RPMI7951 (cell line): ENCODE data around the gene RACK1. TPM values are rescaled to one million over a fixed set of nuclear protein-coding genes. Genes with fewer than 3 reads are reported as not detected.
"Not testable (repeated sequence)": the region's sequence is repeated elsewhere in the genome, so short reads cannot be mapped to it uniquely, and the experiment has no call there.

Source experiments
- DNase-seq: peaks from one replicate; pipeline ENCODE4 v3.0.0-alpha.2; 2012; ENCODE audit warnings: low read depth
- total RNA-seq: library from RNA; depleted of rRNA; stranded (reverse); fragments of >200 nt; shearing (Covaris generic); gene quantifications from 2 replicates; pipeline ENCODE4 v1.2.3, GENCODE V29; 2014

RACK1 gene
- total RNA-seq, 1 experiment from 2014 or later, result 1,915 TPM

DNA sequence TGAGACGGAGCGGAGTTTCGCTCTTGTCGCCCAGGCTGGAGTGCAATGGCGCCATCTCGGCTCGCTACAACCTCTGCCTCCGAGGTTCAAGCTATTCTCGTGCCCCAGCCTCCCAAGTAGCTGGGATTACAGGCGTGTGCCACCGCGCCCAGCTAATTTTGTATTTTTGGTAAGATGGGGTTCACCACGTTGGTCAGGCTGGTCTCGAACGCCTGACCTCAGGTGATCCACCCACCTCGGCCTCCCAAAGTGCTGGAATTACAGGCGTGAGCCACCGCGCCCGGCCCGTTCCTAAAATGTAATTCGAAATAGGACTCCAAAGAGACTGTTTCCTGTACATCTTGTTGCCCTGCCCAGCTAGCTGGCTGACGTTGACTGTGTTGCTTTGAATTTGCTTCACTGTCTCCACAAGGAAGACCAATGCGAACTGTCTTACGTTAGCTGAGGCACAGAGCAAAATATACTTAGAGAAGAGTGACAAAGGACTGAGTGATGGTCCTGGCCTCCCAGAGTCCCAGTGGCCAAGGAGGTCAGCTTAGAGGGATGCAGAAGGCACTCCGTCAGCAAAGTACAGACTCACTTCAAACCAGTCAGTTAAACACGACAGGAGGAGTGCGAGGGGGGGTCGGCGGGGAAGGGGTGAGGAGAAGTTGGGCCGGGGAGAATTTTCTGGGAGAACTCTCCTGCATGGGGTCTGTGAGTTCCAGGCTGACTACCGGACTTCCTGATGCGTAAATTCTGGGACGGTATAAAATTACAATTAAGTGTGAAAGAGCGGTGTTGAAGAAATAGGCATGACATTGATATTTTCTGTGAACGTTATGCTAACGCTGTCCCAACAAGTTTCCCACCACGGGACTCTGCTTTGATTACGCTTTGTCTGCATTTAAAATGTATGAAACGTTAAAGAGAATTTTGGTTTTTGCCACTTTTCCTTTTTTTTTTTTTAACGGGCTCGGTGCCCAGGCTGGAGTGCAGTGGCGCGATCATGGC lies 27.4 kb downstream of the RACK1 start:
- DNase-seq, result peak; percentile 76

DNA sequence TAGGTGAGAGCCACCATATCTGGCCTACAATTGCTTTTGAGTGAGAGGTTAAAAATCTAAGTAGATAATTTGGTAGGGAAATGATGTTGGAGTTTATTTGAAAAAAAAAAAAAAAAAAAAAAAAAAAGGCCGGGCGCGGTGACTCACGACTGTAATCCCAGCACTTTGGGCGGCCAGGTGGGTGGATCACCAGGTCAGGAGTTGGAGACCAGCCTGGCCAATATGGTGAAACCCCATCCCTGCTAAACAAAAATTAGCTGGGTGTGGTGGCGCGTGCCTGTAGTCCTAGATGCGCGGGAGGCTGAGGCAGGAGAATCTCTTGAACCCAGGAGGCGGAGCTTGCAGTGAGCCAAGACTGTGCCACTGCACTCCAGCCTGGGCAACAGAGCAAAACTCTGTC lies 29.5 kb downstream of the RACK1 start:
- DNase-seq, result not testable (repeated sequence)

DNA sequence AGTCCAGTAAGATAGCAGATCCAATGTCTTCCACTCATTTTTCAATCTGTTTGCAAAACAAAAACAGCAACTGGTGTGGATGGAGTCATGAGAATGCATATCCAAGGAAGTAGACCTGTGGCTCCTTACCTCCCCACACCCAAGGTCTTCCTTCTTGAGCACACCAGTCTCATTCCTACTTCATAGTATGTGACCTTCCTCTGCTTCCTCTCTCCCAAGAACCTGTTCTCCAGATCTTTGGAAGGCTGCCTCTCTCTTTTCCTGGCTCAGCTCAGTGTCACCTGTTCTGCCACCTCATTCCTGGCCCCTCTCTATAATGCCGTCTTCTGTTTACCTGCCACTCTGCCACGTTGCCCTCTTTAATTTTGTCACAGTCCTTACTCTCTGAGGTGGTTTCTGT lies 30.8 kb downstream of the RACK1 start:
- no peak for DNase-seq

DNA sequence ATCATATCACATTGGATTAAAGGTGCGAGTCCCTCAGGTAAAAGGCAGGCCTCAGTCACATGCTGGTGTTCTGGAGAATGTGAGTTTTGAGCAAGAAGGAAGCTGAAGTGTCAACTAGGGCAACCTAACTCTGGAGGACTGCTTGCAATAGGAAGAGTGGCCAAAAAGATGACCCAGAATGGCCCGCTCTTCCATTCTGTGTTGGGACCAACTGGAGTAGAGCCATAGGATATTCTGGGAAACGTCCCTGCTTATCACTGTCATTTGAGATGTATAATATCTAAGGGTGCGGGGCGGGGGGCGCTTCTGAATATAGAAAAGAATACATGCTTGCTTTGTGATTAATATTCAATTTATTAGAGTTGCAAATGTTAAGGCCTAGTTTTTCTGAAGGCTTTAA lies 31.6 kb downstream of the RACK1 start:
- no peak for DNase-seq

DNA sequence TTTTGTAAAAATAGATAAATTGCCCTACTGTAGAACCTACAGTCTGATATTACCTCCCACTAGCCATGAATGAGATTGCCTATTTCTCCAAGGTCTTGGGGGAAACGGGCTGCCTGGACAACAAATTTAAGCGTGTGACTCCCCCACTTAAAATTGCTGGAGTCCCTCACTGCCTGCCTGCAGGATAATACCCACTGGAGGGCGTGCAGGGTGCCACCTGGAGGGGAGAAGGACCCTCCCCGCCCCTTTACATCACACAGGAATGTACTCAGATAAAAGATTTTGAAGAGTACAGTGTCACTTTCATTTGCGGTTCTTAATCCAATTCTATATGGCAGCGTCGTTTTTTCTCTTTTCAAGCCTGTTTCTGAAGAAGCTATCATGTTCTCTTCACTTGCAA lies 32.5 kb downstream of the RACK1 start:
- no peak for DNase-seq

DNA sequence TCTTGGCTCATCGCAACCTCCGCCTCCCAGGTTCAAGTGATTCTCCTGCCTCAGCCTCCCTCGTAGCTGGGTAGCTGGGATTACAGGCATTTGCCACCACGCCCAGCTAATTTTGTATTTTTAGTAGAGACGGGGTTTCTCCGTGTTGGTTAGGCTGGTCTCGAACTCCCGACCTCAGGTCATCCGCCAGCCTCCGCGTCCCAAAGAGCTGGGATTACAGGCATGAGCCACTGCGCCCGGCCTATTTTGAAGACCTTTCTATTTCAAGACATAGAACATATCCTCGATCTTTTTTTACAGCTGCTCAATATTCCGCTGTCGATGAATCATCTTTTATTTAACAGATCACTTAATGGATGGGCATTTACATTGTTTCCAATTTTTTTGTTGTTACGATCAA lies 33.0 kb downstream of the RACK1 start:
- DNase-seq, result not testable (repeated sequence)

DNA sequence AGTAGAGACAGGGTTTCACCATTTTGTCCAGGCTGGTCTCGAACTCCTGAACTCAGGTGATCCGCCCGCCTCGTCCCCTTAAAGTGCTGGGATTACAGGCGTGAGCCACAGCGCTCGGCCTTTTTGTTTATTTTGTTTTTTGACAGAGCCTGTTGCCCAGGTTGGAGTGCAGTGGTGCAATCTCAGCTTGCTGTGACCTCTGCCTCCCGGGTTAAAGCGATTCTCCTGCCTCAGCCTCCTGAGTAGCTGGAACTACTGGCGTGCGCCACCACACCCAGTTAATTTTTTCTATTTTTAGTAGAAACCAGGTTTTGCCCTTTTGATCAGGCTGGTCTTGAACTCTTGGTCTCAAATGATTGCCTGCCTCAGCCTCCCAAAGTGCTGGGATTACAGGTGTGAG lies 33.6 kb downstream of the RACK1 start:
- not testable (repeated sequence) for DNase-seq

DNA sequence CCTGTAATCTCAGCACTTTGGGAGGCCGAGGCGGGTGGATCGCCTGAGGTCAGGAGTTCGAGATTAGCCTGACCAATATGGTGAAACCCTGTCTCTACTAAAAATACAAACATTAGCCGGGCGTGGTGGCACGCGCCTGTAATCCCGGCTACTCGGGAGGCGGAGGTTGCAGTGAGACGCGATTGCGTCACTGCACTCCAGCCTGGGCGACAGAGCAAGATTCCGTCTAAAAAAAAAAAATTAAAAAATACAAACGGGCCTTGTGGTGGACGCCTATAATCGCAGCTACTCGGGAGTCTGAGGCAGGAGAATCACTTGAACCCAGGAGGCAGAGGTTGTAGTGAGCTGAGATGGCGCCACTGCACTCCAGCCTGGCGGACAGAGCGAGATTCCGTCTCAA lies 34.7 kb downstream of the RACK1 start:
- not testable (repeated sequence) for DNase-seq

DNA sequence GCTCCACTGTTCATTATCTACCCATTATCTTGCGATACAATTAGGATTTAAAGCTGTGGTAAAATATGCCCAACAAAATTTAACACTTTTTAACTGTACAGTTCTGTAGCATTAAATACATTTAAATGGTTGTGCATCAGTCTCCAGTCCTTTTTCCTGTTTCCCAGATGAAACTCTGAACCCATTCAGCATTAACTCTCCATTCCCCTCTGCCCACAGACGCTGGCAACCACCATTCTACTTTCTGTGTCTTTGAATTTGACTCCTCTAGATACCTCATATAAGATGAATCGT lies 35.8 kb downstream of the RACK1 start:
- no peak for DNase-seq

DNA sequence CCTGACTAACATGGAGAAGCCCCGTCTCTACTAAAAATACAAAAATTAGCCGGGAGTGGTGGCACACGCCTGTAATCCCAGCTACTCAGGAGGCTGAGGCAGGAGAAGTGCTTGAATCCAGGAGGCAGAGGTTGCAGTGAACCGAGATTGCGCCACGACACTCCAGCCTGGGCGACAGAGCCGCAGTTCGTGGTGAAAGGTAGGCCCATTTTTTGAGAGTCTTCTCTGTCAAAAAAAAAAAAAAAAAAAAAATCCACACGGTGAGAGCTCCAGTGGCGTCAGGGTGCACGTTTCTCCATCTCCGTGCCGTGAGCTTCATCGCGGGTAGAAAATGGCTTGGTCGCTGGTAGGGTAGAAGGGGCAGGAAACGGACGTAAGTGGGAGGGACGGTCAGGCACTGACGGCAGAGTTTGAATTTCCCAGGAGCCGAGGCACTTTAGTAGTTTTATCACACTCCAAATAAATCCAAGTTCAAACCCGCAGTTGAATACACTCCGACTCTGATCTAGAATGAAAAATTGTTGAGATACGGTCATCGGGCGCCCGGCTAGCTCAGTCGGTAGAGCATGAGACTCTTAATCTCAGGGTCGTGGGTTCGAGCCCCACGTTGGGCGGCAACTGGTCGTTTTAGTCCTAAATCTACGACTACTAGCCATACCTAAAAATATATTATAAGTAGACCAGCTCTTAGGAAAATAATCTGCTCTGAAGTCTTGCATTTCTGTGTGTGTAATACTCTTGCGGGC lies 36.3 kb downstream of the RACK1 start:
- peak; percentile 88 for DNase-seq

DNA sequence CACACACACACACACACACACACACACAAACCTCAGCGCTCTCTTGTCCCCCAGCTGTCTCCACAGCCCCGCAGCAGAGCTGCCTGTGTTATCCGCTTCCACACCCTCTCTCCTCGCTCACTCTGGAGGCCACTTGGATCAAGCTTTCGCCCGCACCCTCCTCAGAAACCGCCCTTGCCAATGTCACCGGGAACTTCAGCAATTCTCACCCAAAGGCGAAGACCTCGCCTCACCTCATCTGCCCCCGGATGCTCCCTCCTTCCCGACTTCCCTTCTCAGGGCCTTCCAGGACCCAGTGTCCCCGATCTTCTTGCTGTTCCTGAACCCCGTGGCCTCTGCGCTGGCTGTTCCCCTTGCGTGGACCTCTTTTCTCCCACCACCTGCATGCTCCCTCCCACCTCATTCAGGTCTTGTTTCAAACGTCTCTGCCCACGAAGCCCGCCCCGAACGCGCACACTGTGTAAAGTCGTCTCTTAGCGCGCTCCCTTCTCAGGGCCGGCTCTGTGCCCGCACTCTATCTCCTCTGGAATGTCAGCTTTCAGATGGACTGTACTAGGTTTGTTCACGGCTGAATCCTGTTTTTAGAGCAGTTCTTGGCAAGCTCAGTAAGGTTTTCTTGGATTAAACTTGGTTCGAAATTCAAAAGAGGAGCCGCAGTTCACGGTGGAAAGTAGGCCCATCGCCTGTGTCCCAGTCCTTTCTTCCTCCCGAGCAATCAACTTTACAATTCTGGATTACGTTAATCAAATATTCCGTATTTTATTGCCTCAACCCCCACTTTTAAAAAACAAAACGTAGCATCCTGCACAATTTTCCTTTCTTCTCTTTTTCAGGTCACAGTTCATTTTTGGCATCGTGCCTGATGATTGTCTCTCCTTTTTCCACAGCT lies 37.7 kb downstream of the RACK1 start:
- no peak for DNase-seq

DNA sequence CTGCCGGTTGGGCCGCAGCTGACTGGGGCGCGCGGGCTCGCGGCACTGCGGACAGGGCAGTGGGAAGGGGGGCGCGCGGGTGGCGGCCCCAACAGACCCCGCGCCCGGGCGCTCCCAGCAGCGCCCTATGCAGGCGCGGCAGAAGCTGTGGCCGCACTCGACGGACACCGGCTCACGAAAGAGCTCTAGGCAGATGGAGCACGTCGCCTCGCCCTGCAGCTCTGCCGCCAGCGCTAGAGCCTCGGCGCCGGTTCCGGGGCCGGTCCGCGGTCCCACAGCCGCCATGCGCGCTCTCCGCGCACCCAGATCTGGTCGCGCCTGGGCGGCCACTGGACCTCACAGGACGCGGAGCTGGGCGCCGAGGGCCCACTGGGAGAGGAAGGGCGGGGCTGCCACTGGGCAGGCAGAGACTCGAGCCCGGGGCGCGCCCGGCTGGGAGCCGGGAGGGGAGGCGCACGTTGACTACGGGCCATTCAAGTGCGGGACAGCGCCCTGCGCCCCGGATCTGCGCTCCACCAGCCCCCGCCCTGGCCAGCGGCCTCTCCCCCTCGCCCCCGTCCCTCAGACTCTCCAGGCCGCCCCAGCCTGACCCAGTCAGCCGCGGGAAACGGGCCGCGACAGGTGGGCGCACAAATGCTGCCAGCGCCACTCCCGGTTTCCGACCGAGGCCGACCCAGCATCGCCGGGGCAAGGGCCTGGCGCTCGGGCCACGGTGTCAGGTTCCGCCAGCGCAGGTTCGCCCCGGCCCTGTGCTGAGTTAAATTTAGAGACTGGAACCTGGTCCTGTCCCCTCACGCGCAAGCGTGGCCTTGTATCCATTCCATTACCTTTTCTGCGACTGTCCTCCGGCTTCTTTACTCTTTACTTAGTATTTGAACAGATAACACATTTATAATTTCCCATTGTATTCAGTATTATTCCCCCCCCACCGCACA lies 38.6 kb downstream of the RACK1 start, which contains the start of gene TRIM7:
Gene TRIM7 (minus strand): TSS at position 371 of the 935 bp plus-strand sequence. CDS start 86 bp downstream, at position 285.
- DNase-seq, result peak; percentile 69

DNA sequence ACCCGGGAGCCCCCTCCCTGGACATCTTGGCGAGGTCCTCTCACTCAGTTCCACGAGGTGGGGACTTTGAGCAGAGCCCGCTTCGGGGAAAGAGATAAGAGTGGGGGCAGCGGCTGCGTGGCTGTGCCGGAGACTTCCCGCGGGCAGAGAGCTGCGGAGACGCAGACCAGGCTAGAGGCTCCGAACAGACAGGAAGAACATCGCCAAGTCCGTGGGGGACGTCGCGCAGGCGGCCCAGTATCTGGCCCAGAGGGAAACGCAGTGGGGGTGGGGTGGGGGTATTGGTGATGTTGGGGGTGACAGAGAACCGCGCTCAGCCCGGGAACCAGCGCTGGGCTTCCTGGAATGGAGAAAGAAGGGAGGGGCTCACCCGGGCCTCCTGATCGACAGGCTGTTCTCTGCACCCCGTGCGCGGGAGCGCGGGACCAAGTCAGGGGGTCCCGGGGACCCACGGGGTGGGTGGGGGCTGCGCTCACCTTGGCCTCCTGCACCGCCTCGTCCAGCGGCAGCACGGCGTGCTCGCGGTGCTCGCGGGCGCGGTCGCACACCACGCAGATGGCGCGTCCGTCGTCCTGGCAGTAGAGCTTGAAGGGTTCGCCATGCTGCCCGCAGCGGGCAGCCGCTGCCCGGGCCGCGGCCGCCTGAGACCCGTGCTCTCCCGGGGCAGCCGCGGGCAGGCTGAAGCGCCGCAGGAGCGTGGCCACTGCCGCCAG lies 39.4 kb downstream of the RACK1 start:
- peak; percentile 40 for DNase-seq

DNA sequence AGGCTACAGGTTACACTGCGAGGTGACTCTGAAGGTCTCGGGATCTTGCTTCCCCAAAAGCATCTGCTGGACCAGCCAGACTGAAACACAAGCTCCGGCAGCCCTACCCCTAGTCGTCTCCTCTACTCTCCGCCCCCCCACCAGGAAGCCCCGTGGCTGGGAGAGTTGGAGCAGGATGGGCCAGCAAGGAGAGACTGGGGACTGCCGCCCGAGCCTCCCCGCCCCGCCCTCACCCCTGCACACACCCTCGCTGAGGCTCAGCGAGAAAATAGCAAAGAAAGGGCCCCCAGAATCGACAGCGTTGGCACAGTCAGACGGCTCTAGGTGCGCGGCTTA lies 40.0 kb downstream of the RACK1 start:
- DNase-seq, result no peak

DNA sequence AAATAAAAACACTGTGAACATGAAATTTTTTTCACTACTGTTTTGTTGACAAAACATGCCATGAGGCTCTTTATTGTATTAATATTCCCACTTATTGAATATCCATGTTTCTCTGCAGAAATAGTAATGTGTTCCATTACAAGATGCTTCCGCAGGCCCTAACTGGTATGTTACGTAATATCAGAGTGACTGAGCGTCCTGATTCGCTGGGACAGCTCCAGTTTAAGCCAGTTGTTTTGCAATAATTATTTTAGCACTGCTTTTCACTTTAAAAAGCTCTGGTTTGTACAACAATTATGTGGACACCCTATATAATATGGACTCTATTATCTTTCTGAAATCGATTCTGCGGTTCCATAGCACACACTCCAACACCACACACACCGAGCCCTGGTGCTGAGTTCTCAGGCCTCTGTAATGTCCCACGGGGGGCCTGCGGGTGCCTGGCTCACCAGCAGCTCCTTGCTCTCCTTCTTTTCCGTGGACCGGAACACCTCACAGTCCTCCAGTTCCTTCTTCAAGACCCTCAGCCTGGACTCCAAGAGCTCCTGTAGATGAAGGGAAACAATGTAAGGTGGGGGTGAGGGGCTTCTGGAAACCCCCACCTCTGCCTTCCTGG lies 40.5 kb downstream of the RACK1 start:
- no peak for DNase-seq

DNA sequence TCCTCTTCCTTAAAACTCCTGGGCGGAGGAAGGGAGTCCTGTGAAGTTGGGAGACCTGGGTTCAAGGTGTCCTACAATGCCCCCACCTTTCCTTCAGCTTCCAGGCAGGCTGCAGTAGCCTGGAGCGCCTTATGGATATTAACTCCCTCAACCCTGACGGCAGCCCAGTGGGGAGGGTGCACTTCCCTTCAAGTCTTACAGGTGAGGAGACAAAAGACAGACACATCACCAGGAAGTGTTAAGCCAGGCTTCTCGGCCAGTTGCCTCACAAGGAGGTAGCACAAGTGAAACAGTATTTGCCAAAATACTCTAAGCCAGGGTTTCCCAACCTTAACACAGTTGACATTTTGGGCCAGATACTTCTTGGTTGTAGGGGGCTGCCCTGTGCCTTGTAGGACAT lies 42.9 kb downstream of the RACK1 start:
- DNase-seq, result no peak

DNA sequence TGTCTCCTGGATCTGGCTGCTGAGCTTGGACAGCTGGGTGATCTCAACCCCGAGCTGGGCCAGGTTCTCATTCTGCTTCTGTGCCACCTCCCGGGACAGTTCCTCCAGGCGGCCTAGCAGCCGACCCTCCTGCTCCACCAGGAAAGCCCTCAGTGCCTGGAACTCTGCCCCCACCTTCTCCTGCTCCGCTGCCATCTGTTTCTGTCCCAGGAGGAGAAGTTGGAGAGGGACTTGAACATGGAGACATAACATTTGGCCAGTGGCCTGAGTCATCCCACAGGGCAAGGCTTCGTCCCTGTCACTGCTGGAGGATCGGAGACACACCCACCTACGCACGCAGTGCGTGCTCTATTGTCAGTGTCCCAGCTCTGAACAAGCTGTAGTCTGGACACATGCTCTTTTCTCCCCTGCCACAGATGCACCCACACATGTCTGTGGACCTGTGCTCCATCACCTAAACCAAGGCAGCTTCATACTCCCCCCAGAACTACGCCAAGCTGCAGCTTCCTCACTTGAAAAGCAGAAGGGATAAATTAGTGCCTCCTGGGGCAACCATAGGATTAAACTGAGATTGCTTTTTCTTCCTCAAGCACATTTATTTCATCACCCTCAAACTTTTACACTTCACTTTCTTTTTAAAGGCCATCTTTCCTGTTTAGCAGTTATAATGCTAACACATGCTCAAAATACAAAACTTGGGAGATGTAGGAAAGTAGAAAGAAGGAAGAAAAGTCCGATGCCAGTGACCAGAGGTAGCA lies 43.6 kb downstream of the RACK1 start:
- no peak for DNase-seq

DNA sequence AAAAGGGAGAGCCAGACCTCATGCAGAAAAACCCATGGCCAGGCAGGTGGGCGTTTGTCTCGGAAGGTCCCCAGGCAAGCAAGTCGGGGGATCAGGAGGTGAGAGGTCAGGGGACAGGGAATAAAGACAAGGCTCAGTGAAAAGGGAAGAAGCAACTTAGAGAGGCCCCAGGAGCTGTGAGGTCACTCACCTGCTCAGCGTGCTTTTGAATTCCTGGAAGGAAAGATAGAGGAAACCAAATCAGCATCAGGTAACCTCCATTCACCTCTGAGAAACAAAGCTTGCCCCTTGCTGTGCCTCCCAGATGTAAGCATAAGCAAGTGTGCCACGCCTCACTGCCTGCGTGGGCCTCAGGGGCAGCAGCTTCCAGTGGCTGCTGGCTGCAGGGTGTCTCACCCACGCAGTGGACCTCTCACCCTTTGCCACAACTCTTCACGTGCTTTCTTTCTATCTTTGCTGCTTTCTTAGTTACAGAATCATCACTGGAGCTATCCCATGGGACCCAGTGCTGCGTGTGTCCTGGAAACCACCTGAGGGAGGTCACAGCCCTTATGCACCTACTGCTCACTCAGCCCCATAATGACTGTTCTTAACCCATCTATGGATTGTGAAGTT lies 44.7 kb downstream of the RACK1 start:
- DNase-seq, result no peak
